Lung (tissue), 12 donors: ENCODE data around the gene PHAX. TPM values are rescaled to one million over a fixed set of nuclear protein-coding genes. Genes with fewer than 3 reads are reported as not detected.

Experiments
- ATAC-seq: fragments of 200-7000 bp; cut with Tn5 transposase; one replicate; pipeline ENCODE4 v1.9.1; 2020; ENCODE audit warnings: moderate number of reproducible peaks; ENCODE audit not compliant: insufficient read depth, low FRiP score
- DNase-seq, 3 donors: peaks; one replicate each; pipeline ENCODE4 v3.0.0-alpha.2; 2013 to 2017
- H3K27ac ChIP-seq, 2 donors: one replicate each; pipeline ENCODE4 v1.5.1; 2013; ENCODE audit warnings: mild to moderate bottlenecking in 2 of 2, moderate library complexity in 2 of 2, control low read depth in 1 of 2, inconsistent platforms in 1 of 2, low read depth in 1 of 2, low read length in 1 of 2
- H3K27me3 ChIP-seq, 3 donors: one replicate each; pipeline ENCODE4 v1.5.1; 2013; ENCODE audit warnings: low read length in 2 of 3; ENCODE audit not compliant: control insufficient read depth in 3 of 3, insufficient read depth in 3 of 3
- H3K36me3 ChIP-seq, 4 donors: one replicate each; pipeline ENCODE4 v1.5.1; 2013; ENCODE audit warnings: low read length in 4 of 4, mild to moderate bottlenecking in 1 of 4, moderate library complexity in 1 of 4; ENCODE audit not compliant: control insufficient read depth in 4 of 4, insufficient read depth in 4 of 4
- H3K4me1 ChIP-seq, 5 donors: one replicate each; pipeline ENCODE4 v1.5.1; 2013; ENCODE audit warnings: low read length in 5 of 5, mild to moderate bottlenecking in 2 of 5, moderate library complexity in 1 of 5; ENCODE audit not compliant: control insufficient read depth in 5 of 5, insufficient read depth in 5 of 5
- H3K4me3 ChIP-seq: one replicate; pipeline ENCODE4 v1.5.1; 2013; ENCODE audit warnings: mild to moderate bottlenecking, control low read depth, moderate library complexity
- H3K9ac ChIP-seq, 2 donors: one replicate each; pipeline ENCODE4 v1.5.1; 2013; ENCODE audit warnings: low read length in 2 of 2, control low read depth in 1 of 2; ENCODE audit not compliant: insufficient read depth in 1 of 2
- H3K9me3 ChIP-seq, 4 donors: one replicate each; pipeline ENCODE4 v1.5.1; 2013; ENCODE audit warnings: low read length in 3 of 4, mild to moderate bottlenecking in 1 of 4, moderate library complexity in 1 of 4; ENCODE audit not compliant: control insufficient read depth in 4 of 4, insufficient read depth in 3 of 4
- WGBS, 2 donors: extraction: QIAGEN DNeasy Blood & Tissue Kit; methylation state at CpG; one replicate each; pipeline ENCODE4 v1.1.7; 2013; 5-methylcytosine and 5-hydroxymethylcytosine counted together
- polyA plus RNA-seq, 2 donors: library from polyadenylated mRNA; stranded (reverse); fragments of 200-250 nt; gene quantifications; one replicate each; pipeline ENCODE4 v1.2.1, GENCODE V29; 2013
- total RNA-seq, 2 donors: library from RNA; depleted of rRNA in 1 of 2; stranded (reverse); fragments of >200 nt in 1 of 2; gene quantifications; one replicate each; pipeline ENCODE4 v1.2.1, GENCODE V29; 2014 to 2021
- TF ChIP-seq, protein P1 (sequence below): IDR thresholded peaks from 2 replicates; pipeline ENCODE4 v1.5.1; 2012; ENCODE audit warnings: mild to moderate bottlenecking; ENCODE audit errors: control extremely low read depth, extremely low read depth
- donor health status: control.
- donor health status: control.
- donor health status: Bipolar disorder and iron deficiency.
- donor health status: healthy.
- donor health status: DM: yes; HTN: yes; CAD: no.

The PHAX gene
- total and polyA plus RNA-seq, 4 donors = 12.8 to 57.3 (median 18.0) TPM

- Histone ChIP-seq H3K9ac (no peak overlapping the region), H3K4me3 (no peak overlapping the region), H3K36me3 (no peaks in the 10 kb centered on the region), H3K9me3 (no peaks in the 10 kb centered on the region), H3K4me1 (peaks cover 0 to 5% (median 0%) of the 10 kb centered on the region in 5 donors), H3K27ac (no peak overlapping the region), H3K27me3 (no peaks in the 10 kb centered on the region)
- WGBS, 2 donors = 58 to 85% methylated on average over 1 of the region's 1 CpG
- DNase-seq = peak in 2 of 3 donors; percentile 6 to 29
- TF ChIP-seq, protein P1, sequence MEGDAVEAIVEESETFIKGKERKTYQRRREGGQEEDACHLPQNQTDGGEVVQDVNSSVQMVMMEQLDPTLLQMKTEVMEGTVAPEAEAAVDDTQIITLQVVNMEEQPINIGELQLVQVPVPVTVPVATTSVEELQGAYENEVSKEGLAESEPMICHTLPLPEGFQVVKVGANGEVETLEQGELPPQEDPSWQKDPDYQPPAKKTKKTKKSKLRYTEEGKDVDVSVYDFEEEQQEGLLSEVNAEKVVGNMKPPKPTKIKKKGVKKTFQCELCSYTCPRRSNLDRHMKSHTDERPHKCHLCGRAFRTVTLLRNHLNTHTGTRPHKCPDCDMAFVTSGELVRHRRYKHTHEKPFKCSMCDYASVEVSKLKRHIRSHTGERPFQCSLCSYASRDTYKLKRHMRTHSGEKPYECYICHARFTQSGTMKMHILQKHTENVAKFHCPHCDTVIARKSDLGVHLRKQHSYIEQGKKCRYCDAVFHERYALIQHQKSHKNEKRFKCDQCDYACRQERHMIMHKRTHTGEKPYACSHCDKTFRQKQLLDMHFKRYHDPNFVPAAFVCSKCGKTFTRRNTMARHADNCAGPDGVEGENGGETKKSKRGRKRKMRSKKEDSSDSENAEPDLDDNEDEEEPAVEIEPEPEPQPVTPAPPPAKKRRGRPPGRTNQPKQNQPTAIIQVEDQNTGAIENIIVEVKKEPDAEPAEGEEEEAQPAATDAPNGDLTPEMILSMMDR = no peak
- no peak for ATAC-seq
These were observed 50.3 kb downstream of the PHAX start for GRCh38 chr5:126651013-126651577.

DNA sequence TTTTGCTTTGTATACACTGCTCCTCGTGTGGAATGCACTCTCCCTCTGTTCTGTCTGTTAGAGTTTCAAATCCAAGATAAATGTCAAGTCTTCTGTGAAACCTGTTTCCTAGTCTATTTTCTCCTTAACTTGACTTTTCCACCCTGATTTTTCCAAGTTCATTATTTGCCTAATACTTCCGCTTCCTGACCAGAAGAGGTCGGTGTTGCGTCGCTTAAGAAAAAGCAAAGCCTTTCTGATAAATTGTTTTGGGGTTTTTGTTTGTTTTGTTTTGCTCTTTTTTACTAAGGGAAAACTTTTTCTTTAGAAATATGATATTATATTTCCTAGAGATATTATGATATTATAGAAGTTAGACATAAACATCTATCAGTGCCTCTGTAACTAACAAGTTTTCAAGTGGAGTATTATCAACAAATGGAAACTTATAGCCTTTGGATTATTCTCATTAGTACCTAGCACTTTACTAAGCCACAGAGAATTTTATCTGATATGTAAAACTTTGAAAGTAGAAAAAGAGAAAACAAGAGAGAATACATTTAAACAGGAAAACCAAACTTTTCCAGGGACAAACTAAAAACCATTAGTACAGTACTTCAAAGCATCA, 55.8 kb downstream of the PHAX start:
- Histone ChIP-seq H3K9ac (no peak overlapping the region), H3K9me3 (no peaks in the 10 kb centered on the region), H3K27me3 (no peaks in the 10 kb centered on the region), H3K4me3 (no peak overlapping the region), H3K4me1 (no peaks in the 10 kb centered on the region), H3K27ac (no peak overlapping the region), H3K36me3 (no peaks in the 10 kb centered on the region)
- 4 to 6% methylated on average over 5 of the region's 5 CpGs for WGBS, 2 donors
- peak; percentile 16 to 71 (median 56) for DNase-seq
- TF ChIP-seq, protein P1 = peak; percentile 66
- no peak for ATAC-seq

- TF ChIP-seq, protein P1 = no peak
- Histone ChIP-seq H3K9me3 (no peaks in the 10 kb centered on the region), H3K4me1 (no peaks in the 10 kb centered on the region), H3K36me3 (no peaks in the 10 kb centered on the region), H3K9ac (no peak overlapping the region), H3K4me3 (no peak overlapping the region), H3K27ac (no peak overlapping the region), H3K27me3 (no peaks in the 10 kb centered on the region)
- DNase-seq (no peak), ATAC-seq (no peak)
- 81 to 86% methylated on average over 5 of the region's 5 CpGs for WGBS, 2 donors
These were observed 57.8 kb downstream of the PHAX start for GRCh38 chr5:126658561-126658960.
